H7 (cell line): ENCODE data around the gene ITPR1. TPM values are rescaled to one million over a fixed set of nuclear protein-coding genes. Genes with fewer than 3 reads are reported as not detected.

Experiments
- DNase-seq: peaks from one replicate; pipeline ENCODE4 v3.0.0; 2012
- H3K27me3 ChIP-seq: 2 replicates; pipeline ENCODE4 v1.6.0; 2011; ENCODE audit warnings: mild to moderate bottlenecking, low read length; ENCODE audit not compliant: control insufficient read depth, insufficient read depth
- H3K36me3 ChIP-seq: replicated peaks from 2 replicates; pipeline ENCODE4 v1.5.1; 2011; ENCODE audit warnings: low read length; ENCODE audit not compliant: control insufficient read depth, insufficient read depth
- H3K4me3 ChIP-seq: 2 replicates; pipeline ENCODE4 v1.5.1; 2011; ENCODE audit warnings: low read depth, mild to moderate bottlenecking, control low read depth, low read length, moderate library complexity; ENCODE audit not compliant: insufficient read depth
- total RNA-seq: library from RNA; depleted of rRNA; stranded (reverse); fragments of >200 nt; shearing (Covaris generic); gene quantifications from 2 replicates; pipeline ENCODE4 v1.2.3, GENCODE V29; 2014

ITPR1 gene
- total RNA-seq, 1 experiment from 2014 or later = 4.4 TPM

DNA sequence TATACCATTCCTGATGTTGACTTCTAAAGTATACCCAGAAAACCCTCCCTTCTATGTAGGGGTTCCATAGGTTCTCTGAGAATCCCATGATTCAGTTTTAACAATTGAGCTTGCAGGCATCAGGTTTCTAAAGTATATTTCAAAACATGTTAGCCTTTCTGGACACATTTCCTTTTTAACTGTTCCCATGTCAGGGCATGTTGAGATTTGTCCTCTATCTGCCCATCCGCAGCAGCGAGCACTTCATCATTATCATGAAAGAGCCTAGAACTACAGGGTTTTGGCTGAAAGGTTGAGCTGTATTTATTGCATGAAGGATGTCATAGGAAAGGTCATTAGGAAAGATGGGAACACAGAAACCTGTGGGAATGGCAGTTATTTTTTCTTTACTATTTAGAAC, 285.0 kb downstream of the ITPR1 start:
- Histone ChIP-seq H3K27me3 (no peaks in the 10 kb centered on the region), H3K4me3 (no peak overlapping the region)

DNA sequence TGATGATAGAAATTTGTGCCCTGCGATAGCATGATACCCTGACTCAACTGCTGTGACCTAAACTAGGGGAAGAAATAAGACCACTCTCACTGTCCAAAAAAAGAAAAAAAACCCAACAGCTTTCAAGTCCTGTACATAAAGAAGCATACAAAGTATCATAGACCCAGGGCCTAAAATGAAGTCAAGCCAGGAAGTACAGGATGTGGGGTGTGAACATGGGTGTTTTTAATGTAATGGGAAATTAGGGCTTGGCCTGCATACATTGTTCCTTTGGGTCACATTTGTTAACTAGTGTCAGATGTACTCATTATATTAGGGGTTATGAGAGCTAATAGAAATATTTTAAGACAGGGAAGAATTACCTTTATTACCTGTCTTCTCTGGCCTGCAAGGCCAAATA, 285.6 kb downstream of the ITPR1 start:
- H3K27me3 ChIP-seq = no peaks in the 10 kb centered on the region
- H3K36me3 ChIP-seq = no peaks in the 10 kb centered on the region
- no peak for DNase-seq
- no peak overlapping the region for H3K4me3 ChIP-seq

More for the DNA sequence above, 285.0 kb downstream of the ITPR1 start:
- no peaks in the 10 kb centered on the region for H3K36me3 ChIP-seq
- DNase-seq = no peak

DNA sequence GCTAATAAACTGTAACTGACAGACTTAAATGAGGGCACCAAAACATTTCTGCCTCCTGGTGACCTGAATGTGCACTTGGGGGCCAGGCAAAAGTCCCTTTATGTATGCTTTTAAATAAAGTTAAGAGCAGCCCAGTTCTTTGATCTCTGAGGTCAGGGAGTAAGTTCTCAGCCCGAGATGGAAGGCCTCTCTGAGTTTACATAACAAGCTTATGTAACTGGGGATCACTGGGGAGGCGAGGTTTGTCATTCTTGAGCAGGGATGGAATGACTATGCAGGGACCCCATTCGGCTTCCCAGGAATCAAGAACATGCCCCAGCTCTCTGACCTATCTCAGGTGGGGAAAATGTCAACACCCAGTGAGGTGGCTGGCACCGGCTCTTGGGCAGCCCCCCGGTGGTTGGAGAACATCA, 287.4 kb downstream of the ITPR1 start:
- DNase-seq = no peak
- Histone ChIP-seq H3K36me3 (no peaks in the 10 kb centered on the region), H3K4me3 (no peak overlapping the region), H3K27me3 (no peaks in the 10 kb centered on the region)

DNA sequence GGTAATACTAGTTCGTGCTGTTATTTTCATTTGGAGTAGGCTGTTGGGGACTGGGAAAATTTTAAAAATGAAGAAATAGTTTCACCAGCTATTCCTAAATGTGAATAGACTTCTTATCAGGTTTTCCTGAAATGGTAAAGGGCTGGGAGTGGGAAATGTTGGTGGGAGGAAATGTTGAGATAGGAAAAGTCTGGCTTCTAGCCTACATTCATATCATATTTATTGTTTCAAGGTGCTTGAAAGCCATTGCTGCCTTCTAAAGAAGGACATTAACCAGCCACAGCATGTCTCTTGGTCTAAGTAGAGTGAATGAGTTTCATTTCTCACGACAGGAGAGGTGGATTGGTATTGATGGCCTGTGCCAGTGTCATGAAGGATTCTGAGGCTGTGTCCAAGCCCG, 288.9 kb downstream of the ITPR1 start:
- Histone ChIP-seq H3K4me3 (no peak overlapping the region), H3K27me3 (no peaks in the 10 kb centered on the region), H3K36me3 (no peaks in the 10 kb centered on the region)
- no peak for DNase-seq

DNA sequence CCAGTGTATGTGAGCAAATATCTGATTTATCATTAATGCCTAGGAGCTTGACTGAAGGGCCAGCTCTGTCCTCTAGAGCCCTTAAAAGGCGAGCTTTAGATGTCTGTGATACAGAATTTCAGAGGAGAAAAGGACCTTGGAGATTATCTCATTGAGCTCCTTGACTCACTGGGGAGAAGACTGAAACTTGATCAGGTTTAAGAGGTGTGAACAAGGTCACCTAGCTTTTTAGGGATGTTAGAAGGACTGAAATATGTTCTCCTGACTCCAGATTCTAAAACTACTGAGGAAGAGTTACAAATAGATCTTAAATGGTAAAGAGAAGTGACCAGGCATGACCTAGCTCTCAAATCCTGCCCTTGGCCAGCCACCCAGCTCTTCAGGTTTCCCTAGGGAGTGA, 292.4 kb downstream of the ITPR1 start:
- Histone ChIP-seq H3K4me3 (no peak overlapping the region), H3K27me3 (no peaks in the 10 kb centered on the region), H3K36me3 (no peaks in the 10 kb centered on the region)
- no peak for DNase-seq

DNA sequence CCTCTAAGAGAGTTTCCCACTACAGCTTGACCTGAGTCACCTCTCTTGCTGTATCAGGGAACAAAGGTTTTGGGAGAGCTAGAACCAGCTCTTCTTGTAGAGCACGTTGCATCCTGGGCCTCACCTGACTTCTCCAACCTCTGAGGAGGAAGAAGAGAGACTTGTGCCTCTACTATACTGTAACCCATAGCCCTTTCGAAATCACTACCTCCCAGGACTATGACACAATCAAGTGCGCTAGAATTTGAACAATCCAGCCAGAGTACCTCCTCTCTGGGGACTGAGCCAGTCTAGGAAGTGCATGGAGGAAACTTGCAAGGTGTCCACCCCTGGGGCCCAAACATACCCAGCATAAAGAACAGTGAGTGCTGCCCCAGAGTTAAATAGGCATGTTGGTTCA, 293.3 kb downstream of the ITPR1 start:
- H3K4me3 ChIP-seq = no peak overlapping the region
- DNase-seq = no peak
- no peaks in the 10 kb centered on the region for H3K27me3 ChIP-seq
- no peaks in the 10 kb centered on the region for H3K36me3 ChIP-seq

DNA sequence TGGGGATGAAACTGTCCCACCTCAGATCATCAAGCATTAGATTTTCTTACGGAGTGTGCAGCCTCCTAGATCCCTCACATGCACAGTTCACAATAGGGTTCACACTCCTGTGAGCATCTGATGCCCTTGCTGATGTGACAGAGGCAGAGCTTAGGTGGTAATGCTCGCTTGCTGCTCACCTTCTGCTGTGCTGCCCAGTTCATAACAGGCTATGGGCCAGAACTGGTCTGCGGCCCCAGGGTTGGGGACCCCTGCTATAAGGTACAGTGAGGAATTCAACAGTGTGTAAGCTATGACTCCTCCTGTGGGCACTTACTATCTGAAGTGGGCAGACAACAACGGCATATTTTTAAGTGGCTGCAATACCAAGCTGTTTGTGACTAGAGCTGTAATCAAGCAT, 298.2 kb downstream of the ITPR1 start:
- H3K27me3 ChIP-seq = no peaks in the 10 kb centered on the region
- no peaks in the 10 kb centered on the region for H3K36me3 ChIP-seq
- H3K4me3 ChIP-seq = no peak overlapping the region
- no peak for DNase-seq

DNA sequence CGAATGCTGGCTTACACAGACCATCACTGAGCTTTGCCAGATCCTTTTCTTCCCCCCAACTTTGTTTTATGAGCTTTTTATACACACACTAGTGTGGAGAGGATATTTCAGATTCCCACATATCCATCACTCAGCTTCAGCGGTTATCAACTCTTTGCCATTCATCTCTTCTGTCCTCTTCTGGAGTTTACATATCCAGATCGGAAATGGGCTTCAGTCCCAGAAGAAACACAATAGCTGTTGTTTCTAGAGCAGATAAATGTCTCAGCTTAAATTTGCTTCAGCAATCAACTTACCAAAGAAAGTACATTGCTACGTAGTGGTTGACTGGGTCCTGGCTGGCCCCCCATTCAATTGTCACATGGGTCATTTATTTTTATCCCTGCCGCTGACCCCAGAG, 300.2 kb downstream of the ITPR1 start:
- Histone ChIP-seq H3K27me3 (no peaks in the 10 kb centered on the region), H3K4me3 (no peak overlapping the region)
- no peak for DNase-seq

DNA sequence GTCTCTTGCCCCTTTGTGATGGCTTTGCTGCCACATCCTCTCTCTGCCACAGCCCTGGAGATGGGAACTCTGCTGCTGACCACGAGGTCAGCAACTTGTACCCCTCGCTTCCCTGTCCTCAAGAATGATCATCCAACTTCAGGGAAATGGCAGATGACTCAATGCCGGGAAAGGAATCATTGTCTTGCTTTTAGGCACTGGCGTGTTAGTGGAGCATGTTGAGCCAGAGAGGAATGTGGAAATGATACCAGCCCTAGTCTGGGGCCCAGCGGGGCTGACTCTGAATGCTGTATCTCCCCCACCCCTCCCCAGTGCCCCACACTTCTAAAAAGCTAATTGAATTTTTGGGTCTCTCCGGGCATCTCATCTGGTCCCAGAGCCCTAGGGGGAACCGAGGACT, 301.2 kb downstream of the ITPR1 start:
- Histone ChIP-seq H3K27me3 (no peaks in the 10 kb centered on the region), H3K36me3 (no peaks in the 10 kb centered on the region), H3K4me3 (no peak overlapping the region)
- no peak for DNase-seq

More for the DNA sequence above, 300.2 kb downstream of the ITPR1 start:
- no peaks in the 10 kb centered on the region for H3K36me3 ChIP-seq

DNA sequence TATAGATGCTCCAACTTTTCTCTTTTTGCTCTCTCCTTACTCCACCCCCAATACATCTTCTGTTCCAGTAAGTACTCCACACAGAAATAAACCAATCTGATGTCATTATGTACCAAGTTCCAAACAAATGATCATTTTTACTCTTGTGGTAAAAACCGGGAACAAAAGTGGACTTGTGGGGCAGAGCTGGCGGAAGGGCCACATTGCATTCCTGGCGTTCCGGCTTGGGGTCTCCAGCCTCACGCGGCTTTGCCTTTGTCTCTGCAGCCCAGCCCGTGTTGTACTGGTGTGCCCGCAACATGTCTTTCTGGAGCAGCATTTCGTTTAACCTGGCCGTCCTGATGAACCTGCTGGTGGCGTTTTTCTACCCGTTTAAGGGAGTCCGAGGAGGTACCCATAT, 301.6 kb downstream of the ITPR1 start:
- H3K36me3 ChIP-seq = no peaks in the 10 kb centered on the region
- H3K27me3 ChIP-seq = no peaks in the 10 kb centered on the region
- H3K4me3 ChIP-seq = no peak overlapping the region
- no peak for DNase-seq

DNA sequence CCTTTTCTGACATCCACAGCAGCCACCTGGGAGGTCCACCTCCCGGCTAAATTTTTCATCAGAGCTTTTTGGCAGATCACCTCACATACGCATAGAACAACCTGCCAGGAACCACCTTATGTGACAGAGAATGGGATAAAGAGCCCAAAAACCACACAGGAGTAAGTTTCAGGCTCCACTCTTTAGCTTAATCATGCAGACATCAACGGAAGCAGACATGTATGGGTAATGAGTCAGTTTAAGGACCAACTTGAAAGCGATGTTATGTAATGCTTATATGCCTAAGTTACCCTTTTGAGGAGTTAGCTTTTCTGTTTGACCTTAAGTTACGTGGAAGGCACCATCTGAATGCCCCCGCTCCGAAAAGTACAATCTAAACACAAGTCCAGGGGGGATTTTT, 302.8 kb downstream of the ITPR1 start:
- Histone ChIP-seq H3K4me3 (no peak overlapping the region), H3K27me3 (no peaks in the 10 kb centered on the region), H3K36me3 (no peaks in the 10 kb centered on the region)
- DNase-seq = no peak

DNA sequence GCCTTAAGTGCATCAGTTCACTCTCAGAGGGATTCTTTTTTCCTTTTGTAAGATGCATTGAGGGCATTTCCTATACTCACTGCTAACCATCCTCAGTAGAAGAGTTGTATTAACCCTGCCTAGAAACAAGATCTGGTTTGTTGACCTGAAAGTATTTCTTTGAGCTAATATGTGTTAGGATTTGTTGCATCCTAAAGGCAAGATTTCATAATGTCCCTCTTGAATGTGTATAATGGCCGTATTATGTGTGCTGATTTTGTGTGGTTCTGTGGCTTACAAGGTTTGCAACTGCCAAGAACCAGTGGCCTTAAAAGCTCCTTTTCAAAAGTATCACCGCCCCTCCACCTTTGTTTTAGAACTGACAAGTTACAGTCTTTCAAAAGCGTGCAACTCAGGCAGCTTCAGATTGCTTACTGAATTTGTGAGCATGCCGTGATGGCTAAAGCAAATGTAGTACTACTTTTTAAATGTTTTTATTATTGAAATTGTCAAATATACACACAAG, 304.1 kb downstream of the ITPR1 start:
- no peaks in the 10 kb centered on the region for H3K36me3 ChIP-seq
- no peak for DNase-seq
- H3K4me3 ChIP-seq = no peak overlapping the region
- H3K27me3 ChIP-seq = no peaks in the 10 kb centered on the region

DNA sequence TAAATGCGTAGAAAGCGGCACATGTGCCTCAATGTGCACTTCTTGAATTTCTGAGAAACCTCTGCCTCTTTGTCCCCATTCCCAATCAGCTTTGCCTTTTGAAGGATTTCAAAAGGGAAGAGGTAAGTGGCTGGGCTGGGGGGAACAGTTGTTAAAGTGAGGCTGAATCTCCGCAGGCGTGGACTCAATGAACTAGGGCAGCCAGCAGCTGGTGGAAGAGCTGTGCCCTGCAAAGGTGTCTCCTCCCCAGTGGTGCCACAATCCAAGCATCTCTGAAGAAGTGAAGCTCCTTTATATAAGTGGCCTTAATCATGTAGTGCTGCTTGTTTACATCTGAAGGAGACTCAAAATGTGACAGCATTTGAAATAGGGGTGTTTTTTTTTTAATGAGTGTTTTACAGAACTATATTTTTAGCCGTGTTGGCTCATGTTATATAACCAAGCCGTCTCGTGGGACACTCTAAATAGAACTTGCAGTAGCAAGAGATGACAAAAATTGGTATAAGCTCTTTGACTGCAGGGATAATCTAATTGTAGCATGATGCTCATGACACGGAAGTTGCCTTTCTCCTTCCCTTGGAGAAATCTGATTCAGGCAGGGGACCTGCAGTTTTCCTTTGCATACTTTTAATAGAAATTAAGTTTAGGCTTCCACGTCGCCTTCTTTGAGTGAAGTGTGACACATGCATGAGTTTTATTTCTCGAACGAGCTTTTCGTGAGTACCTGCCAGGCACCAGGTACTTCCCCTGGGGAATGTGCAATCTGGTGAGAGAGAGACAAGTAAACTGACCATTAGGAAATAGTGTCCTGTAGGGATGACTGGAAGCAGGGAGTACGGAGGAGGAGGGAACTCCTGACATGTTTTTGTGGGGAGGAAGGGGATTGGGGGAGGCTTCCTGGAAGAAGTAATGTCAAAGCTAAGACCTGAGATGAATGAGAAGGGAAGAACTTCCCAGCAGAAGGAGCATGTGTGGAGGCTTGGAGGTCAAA, 306.4 kb downstream of the ITPR1 start:
- H3K36me3 ChIP-seq = no peaks in the 10 kb centered on the region
- H3K4me3 ChIP-seq = no peak overlapping the region
- DNase-seq = no peak
- no peaks in the 10 kb centered on the region for H3K27me3 ChIP-seq

DNA sequence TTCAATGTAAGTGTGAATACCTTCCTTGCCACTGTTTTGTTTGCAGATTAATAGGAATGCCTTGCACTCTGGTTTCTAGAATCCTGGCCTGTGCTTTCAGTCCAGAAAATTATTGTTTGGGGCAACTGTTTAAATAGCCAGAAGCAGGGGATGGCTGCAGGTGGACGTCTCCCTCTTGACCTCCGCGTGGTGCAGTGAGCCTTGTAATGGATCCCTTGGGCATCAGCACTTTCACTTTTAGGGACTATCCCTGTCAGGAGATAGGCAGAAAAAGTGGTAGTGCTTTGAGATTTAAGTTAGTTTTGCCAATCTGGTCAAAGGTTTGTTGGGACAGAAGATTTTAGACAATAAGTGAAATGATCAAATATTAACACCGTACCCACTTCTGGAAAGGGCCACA, 307.4 kb downstream of the ITPR1 start:
- Histone ChIP-seq H3K27me3 (no peaks in the 10 kb centered on the region), H3K36me3 (no peaks in the 10 kb centered on the region), H3K4me3 (no peak overlapping the region)
- DNase-seq = no peak

DNA sequence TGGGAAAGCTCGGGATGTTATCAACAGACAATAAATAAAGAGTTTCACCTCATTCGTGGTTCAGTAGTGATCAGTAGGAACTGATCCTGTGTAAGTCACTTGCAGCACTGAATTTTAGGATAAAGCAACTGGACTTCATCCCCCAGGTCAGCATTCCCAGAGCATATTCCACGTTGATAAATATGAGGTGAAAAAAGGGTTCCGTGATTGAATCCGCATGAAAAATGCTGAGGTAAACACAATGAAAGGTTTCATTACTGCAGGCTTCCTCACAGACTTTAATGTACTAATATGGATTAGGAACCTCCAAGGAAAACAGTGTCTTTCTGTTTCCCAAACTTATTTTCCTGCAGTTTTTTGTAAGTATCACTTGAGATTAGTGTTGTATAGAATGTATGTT, 308.7 kb downstream of the ITPR1 start:
- Histone ChIP-seq H3K4me3 (no peak overlapping the region), H3K36me3 (no peaks in the 10 kb centered on the region), H3K27me3 (no peaks in the 10 kb centered on the region)
- DNase-seq = no peak
